HFFc6 (cell line): ENCODE results near the gene FGD2. TPM values are rescaled to one million over a fixed set of nuclear protein-coding genes. Genes with fewer than 3 reads are reported as not detected.
A peak's percentile ranks its signal among the peaks of the same experiment; 100 is the strongest.

Experiments
- DNase-seq: peaks from one replicate; pipeline ENCODE4 v3.0.0-alpha.2; 2018
- H3K27ac Mint-ChIP-seq: 2 replicates; pipeline ENCODE4 v1.8.0; 2020; ENCODE audit warnings: mild to moderate bottlenecking, mixed read lengths
- H3K27me3 Mint-ChIP-seq: 2 replicates; pipeline ENCODE4 v1.8.0; 2021; ENCODE audit warnings: mild to moderate bottlenecking, moderate library complexity, mixed read lengths; ENCODE audit not compliant: insufficient read depth
- H3K36me3 Mint-ChIP-seq: 2 replicates; pipeline ENCODE4 v1.8.0; 2021; ENCODE audit warnings: low read depth, mixed read lengths
- H3K4me1 Mint-ChIP-seq: 2 replicates; pipeline ENCODE4 v1.8.0; 2020; ENCODE audit warnings: low read depth, mixed read lengths
- H3K4me3 Mint-ChIP-seq: 2 replicates; pipeline ENCODE4 v1.8.0; 2020; ENCODE audit warnings: mild to moderate bottlenecking, moderate library complexity, mixed read lengths
- H3K9me3 Mint-ChIP-seq: 2 replicates; pipeline ENCODE4 v1.8.0; 2020; ENCODE audit warnings: mild to moderate bottlenecking, mixed read lengths
- CTCF ChIP-seq: fragments of 200-600 bp; sonication (generic); IDR thresholded peaks from 2 replicates; pipeline ENCODE4 v1.5.0; 2021; ENCODE audit warnings: antibody characterized with exemption, mild to moderate bottlenecking
- total RNA-seq, 6 experiments: library from RNA; stranded (reverse); fragmentation: NEBNext Ultra II Directional; extraction: Animal tissue kit (Norgen Biotek cat#: 25700); gene quantifications; 2 replicates in 1 of 6; 3 replicates in 5 of 6; pipeline ENCODE4 v1.2.3, GENCODE V29; 2021

The FGD2 gene
- total RNA-seq, 6 experiments from 2014 or later: not detected

DNA sequence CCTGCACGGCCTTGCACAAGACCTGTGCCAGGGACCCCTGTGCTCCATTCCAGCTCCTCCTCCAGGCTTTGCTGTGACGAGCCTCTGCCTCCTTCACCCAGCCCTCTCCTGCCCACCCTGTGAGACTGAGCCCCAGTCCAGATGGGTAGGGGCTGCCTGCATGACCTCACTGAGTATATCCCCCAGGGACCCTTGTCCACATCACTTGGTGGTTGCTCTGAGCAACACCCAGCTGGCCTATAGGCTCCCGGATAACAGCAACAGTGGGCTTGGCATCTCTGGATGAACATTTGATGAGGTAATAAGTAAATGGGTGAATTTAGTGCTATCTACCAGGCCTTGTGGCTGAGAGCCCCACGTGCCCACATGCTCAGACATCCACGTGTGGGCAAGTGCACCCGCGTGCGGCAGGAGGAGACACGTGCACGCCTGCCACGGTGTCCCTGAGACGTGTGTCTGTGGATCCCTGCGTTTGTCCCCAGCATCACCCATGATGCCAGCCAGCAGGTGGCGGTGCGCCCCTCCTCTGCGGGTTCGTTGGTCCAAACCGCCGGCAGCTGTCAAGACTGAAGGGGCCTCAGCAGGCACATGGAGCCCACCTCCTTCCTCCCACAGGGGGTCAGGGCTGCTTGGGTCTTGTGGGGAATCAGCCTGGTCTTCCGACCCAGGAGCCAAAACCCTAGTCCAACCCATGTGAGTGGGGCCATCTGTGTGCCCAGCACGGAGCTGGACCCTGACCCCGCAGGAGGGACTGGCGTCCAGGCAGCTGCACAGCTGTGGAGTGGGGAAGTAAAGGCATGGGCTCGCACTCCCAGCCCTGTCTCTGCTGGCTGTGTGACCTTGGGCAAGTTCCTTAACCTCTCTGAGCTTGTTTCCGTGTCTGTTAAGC, 45.9 kb downstream of the FGD2 start:
- H3K36me3 Mint-ChIP-seq: no peaks in the 10 kb centered on the region
- H3K27ac Mint-ChIP-seq: no peak overlapping the region
- peak; percentile 66 for DNase-seq
- H3K4me1 Mint-ChIP-seq: peaks cover 20% of the 10 kb centered on the region
- peak; percentile 96 for TF ChIP-seq CTCF
- H3K4me3 Mint-ChIP-seq: no peak overlapping the region
- H3K27me3 Mint-ChIP-seq: peaks cover 9% of the 10 kb centered on the region
- H3K9me3 Mint-ChIP-seq: no peaks in the 10 kb centered on the region

- TF ChIP-seq CTCF: no peak
- peaks cover 26% of the 10 kb centered on the region for H3K4me1 Mint-ChIP-seq
- H3K4me3 Mint-ChIP-seq: no peak overlapping the region
- no peak for DNase-seq
- H3K27ac Mint-ChIP-seq: no peak overlapping the region
- no peaks in the 10 kb centered on the region for H3K36me3 Mint-ChIP-seq
- H3K9me3 Mint-ChIP-seq: no peaks in the 10 kb centered on the region
- peaks cover 3% of the 10 kb centered on the region; the same call in 1 of the 2 replicates for H3K27me3 Mint-ChIP-seq
Measured at GRCh38 chr6:37052027-37052628, 46.7 kb downstream of the FGD2 start.

DNA sequence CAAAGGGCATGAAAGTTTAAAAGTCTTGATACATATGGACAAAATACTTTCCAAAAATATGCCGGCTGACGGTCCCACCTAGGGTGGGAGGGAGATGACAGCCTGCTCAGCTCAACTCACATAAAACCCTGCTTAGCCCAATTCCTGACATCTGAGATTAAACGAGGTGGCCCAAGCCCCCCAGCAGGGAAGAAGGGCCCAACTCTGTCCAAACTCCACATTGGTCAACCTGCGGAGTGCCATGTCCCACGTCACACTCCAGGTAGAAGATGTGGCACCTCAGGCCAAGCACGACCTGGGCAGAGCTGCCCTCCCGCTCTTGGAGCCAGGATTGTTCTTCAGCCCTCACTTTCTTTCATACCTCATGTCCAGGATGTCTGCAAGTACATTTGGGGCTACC, 48.2 kb downstream of the FGD2 start:
- H3K36me3 Mint-ChIP-seq: no peaks in the 10 kb centered on the region
- H3K27ac Mint-ChIP-seq: no peak overlapping the region
- no peak for TF ChIP-seq CTCF
- H3K4me3 Mint-ChIP-seq: no peak overlapping the region
- DNase-seq: no peak
- H3K9me3 Mint-ChIP-seq: no peaks in the 10 kb centered on the region
- peaks cover 2% of the 10 kb centered on the region; the same call in 1 of the 2 replicates for H3K27me3 Mint-ChIP-seq
- H3K4me1 Mint-ChIP-seq: peaks cover 37% of the 10 kb centered on the region

GRCh38 chr6:37054171-37054570, 48.7 kb downstream of the FGD2 start:
- H3K4me3 Mint-ChIP-seq: no peak overlapping the region
- no peak overlapping the region for H3K27ac Mint-ChIP-seq
- H3K36me3 Mint-ChIP-seq: no peaks in the 10 kb centered on the region
- peaks cover 37% of the 10 kb centered on the region for H3K4me1 Mint-ChIP-seq
- H3K9me3 Mint-ChIP-seq: no peaks in the 10 kb centered on the region
- no peak for TF ChIP-seq CTCF
- peaks cover 2% of the 10 kb centered on the region; the same call in 1 of the 2 replicates for H3K27me3 Mint-ChIP-seq
- no peak for DNase-seq

- Mint-ChIP-seq H3K9me3 (no peaks in the 10 kb centered on the region), H3K27ac (no peak overlapping the region), H3K36me3 (no peaks in the 10 kb centered on the region), H3K27me3 (peaks cover 2% of the 10 kb centered on the region; the same call in 1 of the 2 replicates), H3K4me3 (no peak overlapping the region), H3K4me1 (peaks cover 38% of the 10 kb centered on the region)
- DNase-seq: no peak
- TF ChIP-seq CTCF: no peak
Measured at GRCh38 chr6:37054580-37054979, 49.1 kb downstream of the FGD2 start.
